ENCODE data around the gene NOS3. TPM values are rescaled to one million over a fixed set of nuclear protein-coding genes. Genes with fewer than 3 reads are reported as not detected.
A peak's percentile ranks its signal among the peaks of the same experiment; 100 is the strongest.
"Not testable (repeated sequence)": the region's sequence is repeated elsewhere in the genome, so short reads cannot be mapped to it uniquely, and the experiment has no call there.

NOS3 gene
- polyA plus RNA-seq, 3 donors, result 11.0 to 14.2 (median 12.3) TPM

- DNase-seq, result no peak
These were observed 42.4 kb downstream of the NOS3 start for GRCh38 chr7:151032936-151033863.

- DNase-seq, result no peak
These were observed 43.0 kb downstream of the NOS3 start for GRCh38 chr7:151033864-151034249.

DNA sequence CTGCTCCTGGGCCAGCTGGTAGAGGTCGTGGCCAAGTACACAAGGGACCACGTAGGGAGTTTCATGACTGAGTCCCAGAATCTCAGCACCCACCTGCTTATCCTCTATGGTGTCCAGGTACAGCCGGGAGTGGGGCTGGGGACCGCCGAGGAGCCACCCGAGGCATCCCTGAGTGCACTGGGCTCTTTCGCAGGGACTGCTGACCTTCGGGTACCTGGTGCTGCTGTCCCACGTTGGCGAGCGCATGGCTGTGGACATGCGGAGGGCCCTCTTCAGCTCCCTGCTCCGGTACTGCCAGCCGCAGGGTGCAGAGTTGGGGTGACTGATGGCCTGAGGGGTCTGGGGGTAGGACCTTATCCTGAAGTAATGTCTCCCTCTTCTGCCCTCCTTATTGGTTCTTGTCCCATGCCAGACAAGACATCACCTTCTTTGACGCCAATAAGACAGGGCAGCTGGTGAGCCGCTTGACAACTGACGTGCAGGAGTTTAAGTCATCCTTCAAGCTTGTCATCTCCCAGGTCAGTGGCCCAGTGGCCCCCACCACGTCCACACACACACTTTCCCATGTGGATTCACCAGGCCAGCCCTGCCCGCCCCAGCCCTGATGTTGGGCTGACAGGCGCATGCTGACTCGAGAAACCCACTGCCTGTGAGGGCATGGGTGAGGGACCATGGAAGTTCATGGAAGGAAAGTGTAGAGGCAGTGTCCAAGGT lies 43.7 kb downstream of the NOS3 start:
- DNase-seq, result no peak

DNA sequence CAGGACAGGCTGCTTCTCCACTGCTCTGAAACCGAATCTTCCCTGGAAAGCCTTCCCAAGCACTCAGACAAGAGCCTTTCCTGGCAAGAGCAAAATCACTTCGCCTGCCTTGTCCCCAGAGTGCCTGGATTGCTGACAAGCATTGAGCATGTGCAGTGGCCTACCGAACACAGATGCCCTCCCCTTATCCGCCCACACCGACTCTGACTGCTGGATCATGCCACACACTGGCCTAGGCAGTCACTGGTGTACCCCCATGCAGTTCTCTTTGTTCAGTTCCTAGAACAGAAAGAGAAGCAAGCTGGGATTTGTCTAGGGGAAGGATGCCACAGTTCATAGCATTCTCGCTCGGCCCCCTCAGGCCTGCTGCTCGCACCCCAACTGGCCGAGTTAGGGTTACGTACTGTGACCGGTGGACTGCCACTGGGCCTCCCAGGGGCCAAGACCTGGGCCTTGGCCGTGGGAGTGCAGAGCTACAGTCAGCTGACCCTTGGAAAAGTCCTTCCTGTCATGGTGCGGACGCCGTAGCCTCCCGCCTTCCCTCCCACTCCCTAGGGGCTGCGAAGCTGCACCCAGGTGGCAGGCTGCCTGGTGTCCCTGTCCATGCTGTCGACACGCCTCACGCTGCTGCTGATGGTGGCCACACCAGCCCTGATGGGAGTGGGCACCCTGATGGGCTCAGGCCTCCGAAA lies 44.4 kb downstream of the NOS3 start:
- DNase-seq, result no peak

DNA sequence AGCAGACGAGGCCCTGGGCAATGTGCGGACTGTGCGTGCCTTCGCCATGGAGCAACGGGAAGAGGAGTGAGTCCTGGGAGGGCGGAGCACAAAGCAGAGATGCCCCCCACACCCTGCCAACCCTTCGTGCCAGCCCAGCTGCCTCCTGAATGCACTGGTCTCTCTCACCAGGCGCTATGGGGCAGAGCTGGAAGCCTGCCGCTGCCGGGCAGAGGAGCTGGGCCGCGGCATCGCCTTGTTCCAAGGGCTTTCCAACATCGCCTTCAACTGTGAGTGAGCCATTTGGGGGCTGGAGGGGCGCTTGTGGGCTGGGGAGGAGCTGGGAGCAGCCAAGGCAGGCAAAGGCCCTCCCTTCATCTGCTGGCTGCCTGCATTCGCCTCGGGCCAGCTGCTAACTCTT lies 45.1 kb downstream of the NOS3 start:
- no peak for DNase-seq

- no peak for DNase-seq
These were observed 48.4 kb downstream of the NOS3 start for GRCh38 chr7:151038951-151039849.

- DNase-seq, result no peak
These were observed 49.2 kb downstream of the NOS3 start for GRCh38 chr7:151039850-151040548.

DNA sequence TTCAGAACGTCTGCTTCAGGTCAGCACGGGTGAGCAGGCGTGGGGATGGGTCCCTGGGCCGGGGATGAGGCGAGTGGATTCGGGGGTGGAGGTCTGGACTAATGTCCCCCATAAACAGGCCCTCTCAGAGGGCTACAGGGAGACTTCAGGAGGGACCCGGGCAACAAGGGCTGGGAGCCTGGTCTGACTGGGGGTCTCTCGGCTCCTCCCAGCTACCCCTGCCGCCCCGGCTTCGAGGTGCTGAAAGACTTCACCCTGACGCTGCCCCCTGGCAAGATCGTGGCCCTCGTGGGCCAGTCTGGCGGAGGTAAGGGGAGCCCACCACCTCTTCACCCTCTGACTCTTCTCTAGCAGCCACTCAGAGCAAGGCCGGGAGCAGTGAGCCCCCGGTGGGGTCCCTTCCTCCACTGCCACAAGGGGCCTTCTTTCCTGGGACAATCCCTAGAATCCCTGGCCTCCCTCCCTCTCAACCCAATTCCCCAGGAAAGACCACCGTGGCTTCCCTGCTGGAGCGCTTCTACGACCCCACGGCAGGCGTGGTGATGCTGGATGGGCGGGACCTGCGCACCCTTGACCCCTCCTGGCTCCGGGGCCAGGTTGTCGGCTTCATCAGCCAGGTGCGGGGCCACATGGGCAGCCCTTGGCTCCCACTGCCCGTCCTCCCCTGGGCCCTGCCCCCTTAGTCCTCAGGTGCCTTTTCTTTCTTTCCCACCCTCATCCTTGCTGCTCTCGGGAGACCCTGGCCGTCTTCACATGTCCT lies 50.0 kb downstream of the NOS3 start:
- no peak for DNase-seq

DNA sequence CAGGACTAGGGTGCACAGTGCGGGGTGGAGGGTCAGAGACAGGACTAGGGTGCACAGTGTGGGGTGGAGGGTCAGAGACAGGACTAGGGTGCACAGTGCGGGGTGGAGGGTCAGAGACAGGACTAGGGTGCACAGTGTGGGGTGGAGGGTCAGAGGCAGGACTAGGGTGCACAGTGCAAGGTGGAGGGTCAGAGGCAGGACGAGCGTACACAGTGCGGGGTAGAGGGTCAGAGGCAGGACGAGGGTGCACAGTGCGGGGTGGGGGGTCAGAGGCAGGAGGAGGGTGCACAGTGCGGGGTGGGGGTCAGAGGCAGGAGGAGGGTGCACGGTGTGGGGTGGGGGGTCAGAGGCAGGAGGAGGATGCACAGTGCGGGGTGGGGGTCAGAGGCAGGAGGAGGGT lies 52.6 kb downstream of the NOS3 start:
- not testable (repeated sequence) for DNase-seq

GRCh38 chr7:151043959-151044358 lies 53.1 kb downstream of the NOS3 start:
- no peak for DNase-seq

GRCh38 chr7:151045262-151045661 lies 54.4 kb downstream of the NOS3 start:
- DNase-seq, result no peak

DNA sequence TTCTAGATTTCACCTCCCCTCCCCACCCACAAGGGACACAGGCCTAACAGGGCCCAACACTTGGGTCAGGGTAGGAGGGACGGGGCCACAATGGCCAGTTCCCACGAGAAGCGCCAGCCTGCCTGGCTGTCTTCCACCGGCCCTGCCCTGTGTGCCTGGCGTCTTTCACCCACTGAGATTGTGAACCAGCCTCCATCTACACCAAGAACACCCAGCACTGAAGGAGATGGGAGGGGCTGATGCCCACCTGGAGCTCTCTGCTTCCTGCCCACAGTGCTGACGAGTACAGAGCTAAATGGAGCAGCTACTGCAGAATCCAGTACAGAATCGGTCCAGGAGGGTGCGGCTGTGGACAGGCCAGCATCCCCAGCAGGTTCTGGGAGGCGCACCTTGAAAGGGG lies 55.1 kb downstream of the NOS3 start:
- DNase-seq, result no peak

- DNase-seq, result no peak
These were observed 56.1 kb downstream of the NOS3 start for GRCh38 chr7:151046603-151047573.

DNA sequence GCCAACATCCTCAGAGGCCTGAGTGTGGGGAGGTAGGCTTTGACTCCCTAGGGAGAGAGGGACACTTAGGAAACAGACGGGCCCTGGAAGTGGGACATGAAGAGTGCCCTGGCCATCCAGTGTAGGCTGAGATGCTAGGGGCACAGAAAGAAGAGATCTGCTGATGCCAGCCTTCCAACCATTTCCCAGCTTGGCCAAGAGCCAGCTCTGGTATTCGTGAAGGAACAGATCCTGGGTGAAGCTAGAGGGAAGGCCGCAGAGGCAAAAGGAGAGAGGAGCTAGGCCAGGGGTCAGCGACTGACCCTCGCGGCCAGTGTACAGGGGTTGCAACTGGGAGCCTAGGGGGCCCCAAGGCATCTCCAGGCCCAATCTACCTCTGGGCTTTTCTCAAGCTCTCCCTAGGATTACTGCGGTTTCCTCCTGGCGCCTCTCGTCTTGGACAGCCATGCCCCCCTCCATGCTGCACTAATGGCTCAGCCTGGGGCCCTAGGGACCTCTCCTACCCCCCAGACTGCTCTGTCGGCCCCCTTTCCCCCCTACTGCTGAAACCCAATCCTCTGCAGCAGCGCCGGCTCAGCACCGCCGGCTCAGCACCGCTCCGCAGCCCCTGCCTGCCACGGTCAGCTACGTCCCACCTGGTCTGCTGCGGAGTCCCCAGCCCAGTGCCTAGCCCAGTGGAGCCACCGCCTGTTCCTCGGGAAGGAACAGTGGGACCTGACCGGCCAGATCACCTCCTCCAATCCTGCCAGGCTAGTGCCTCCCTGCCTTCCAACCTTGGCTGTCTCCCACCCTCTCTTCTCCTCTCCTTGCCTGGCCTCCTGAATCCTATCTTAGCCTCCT lies 57.4 kb downstream of the NOS3 start, which contains the start of gene ASIC3:
ASIC3 (plus strand) TSS at position 556 of the 840 bp plus-strand sequence. CDS start 355 bp downstream, outside the sequence.
- DNase-seq, result no peak

GRCh38 chr7:151048911-151049463 lies 58.2 kb downstream of the NOS3 start:
- DNase-seq, result no peak

DNA sequence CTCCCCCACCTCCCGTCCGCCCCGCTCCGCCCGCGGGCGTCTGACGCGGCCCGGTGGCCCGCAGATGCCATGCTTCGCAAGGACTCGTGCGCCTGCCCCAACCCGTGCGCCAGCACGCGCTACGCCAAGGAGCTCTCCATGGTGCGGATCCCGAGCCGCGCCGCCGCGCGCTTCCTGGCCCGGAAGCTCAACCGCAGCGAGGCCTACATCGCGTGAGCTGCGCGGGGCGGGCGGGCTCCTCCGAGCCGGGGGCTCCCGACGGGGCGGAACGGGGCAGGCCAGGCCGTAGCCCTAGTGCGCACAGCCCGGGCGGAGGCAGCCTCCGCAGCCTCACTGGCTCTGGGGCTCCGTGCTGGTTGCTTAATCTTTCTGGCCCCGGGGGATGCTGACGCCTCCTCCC lies 60.3 kb downstream of the NOS3 start:
- peak; percentile 78 for DNase-seq

- DNase-seq, result no peak
These were observed 62.3 kb downstream of the NOS3 start for GRCh38 chr7:151053096-151053495.
